HCT116 (cell line): Measurements from ENCODE around the gene ST8SIA2.

ENCODE experiments used
- CTCF ChIP-seq, 3 experiments: fragments of 200-600 bp in 1 of 3; sonication (generic) in 1 of 3; IDR thresholded peaks in 2 of 3; conservative IDR thresholded peaks in 1 of 3; 2 replicates each; pipeline ENCODE4 v1.5.1; 2012 to 2017; ENCODE audit warnings: low read depth in 2 of 3, low read length in 2 of 3, antibody characterized with exemption in 1 of 3, borderline replicate concordance in 1 of 3, control low read depth in 1 of 3, mild to moderate bottlenecking in 1 of 3, mixed read lengths in 1 of 3, mixed run types in 1 of 3, moderate library complexity in 1 of 3; ENCODE audit not compliant: insufficient read depth in 1 of 3
- EZH2 ChIP-seq: fragments of 200-600 bp; sonication (generic); IDR thresholded peaks from 2 replicates; pipeline ENCODE4 v1.6.1; 2017; ENCODE audit warnings: antibody characterized with exemption, mixed run types
- POLR2A ChIP-seq: IDR thresholded peaks from 2 replicates; pipeline ENCODE4 v1.7.0; 2011; ENCODE audit warnings: borderline replicate concordance; ENCODE audit not compliant: insufficient read depth, insufficient read length; ENCODE audit errors: extremely low read depth
- TCF7L2 ChIP-seq: IDR thresholded peaks from 2 replicates; pipeline ENCODE4 v1.7.0; 2011; ENCODE audit warnings: borderline replicate concordance, inconsistent platforms; ENCODE audit not compliant: insufficient read depth, insufficient read length; ENCODE audit errors: extremely low read depth
- TF ChIP-seq, protein P1 (sequence below): IDR thresholded peaks from 2 replicates; pipeline ENCODE4 v1.6.1; 2012
- TF ChIP-seq, protein P2 (sequence below): IDR thresholded peaks from 2 replicates; pipeline ENCODE4 v1.6.1; 2012

- TF ChIP-seq CTCF (IDR thresholded peaks at IDR 0.05 in 2 of 3, conservative IDR thresholded peaks at IDR 0.05 in 1 of 3; ENCODE audit: borderline replicate concordance in 1 of 3, insufficient read depth in 1 of 3, low read depth in 2 of 3, low read length in 2 of 3) = no peak
- TF ChIP-seq POLR2A = no peak
- TF ChIP-seq, protein P1, sequence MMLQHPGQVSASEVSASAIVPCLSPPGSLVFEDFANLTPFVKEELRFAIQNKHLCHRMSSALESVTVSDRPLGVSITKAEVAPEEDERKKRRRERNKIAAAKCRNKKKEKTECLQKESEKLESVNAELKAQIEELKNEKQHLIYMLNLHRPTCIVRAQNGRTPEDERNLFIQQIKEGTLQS = no peak
- no peak for TF ChIP-seq TCF7L2
- TF ChIP-seq, protein P2, sequence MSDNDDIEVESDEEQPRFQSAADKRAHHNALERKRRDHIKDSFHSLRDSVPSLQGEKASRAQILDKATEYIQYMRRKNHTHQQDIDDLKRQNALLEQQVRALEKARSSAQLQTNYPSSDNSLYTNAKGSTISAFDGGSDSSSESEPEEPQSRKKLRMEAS = no peak
- TF ChIP-seq EZH2 = no peak
Measured at GRCh38 chr15:92407321-92407720, 13.6 kb downstream of the ST8SIA2 start.
